SK-N-SH (cell line): ENCODE results near the gene AIPL1. TPM values are rescaled to one million over a fixed set of nuclear protein-coding genes. Genes with fewer than 3 reads are reported as not detected.

ENCODE experiments used
- CTCF ChIA-PET: fragments of 300-600, 350-600 bp; formaldehyde crosslinking; extraction: SDS; loops from one replicate; lab custom pipeline; 2021; lab: Yijun Ruan, JAX
- POLR2A ChIA-PET: fragments of 350-600 bp; sonication (Branson Sonifier 250); formaldehyde crosslinking; extraction: SDS; loops from one replicate; lab custom pipeline; 2020; ENCODE audit warnings: antibody characterized with exemption, inconsistent platforms; lab: Yijun Ruan, JAX
- DNase-seq: peaks from one replicate; pipeline ENCODE4 v3.0.0; 2012
- H2AFZ ChIP-seq: fragments of 200-600 bp; sonication (generic); 2 replicates; pipeline ENCODE4 v1.8.1; 2016; ENCODE audit warnings: antibody characterized with exemption, mild to moderate bottlenecking, low read depth
- H3F3A ChIP-seq: fragments of 200-600 bp; sonication (generic); replicated peaks from 2 replicates; pipeline ENCODE3; 2016; ENCODE audit warnings: antibody characterized with exemption, mild to moderate bottlenecking; ENCODE audit not compliant: insufficient read depth
- H3K27ac ChIP-seq, 2 experiments: fragments of 200-500 bp in 1 of 2; fragments of 200-600 bp in 1 of 2; sonication (Bioruptor generic) in 1 of 2; sonication (generic), shearing (Covaris generic) in 1 of 2; 2 replicates each; pipeline versions ENCODE4 v1.5.1 to v1.6.1; 2014 to 2016; ENCODE audit warnings: low read depth in 2 of 2, inconsistent platforms in 1 of 2, low read length in 1 of 2, mild to moderate bottlenecking in 1 of 2, mixed read lengths in 1 of 2
- H3K27me3 ChIP-seq: fragments of 200-600 bp; sonication (generic), shearing (Covaris generic); 2 replicates; pipeline ENCODE4 v1.6.1; 2016; ENCODE audit warnings: mixed run types; ENCODE audit not compliant: insufficient read depth
- H3K36me3 ChIP-seq, 2 experiments: fragments of 200-500 bp in 1 of 2; fragments of 200-600 bp in 1 of 2; sonication (Bioruptor generic) in 1 of 2; sonication (generic) in 1 of 2; replicated peaks in 1 of 2; 2 replicates each; pipeline versions ENCODE3 to v1.5.1; 2014 to 2016; ENCODE audit warnings: low read length in 1 of 2, mild to moderate bottlenecking in 1 of 2; ENCODE audit not compliant: insufficient read depth in 2 of 2, control insufficient read depth in 1 of 2
- H3K4me1 ChIP-seq, 2 experiments: fragments of 200-500 bp in 1 of 2; fragments of 200-600 bp in 1 of 2; sonication (Bioruptor generic) in 1 of 2; sonication (generic), shearing (Covaris generic) in 1 of 2; 2 replicates each; pipeline versions ENCODE4 v1.5.1 to v1.6.1; 2014 to 2016; ENCODE audit warnings: low read depth in 1 of 2, low read length in 1 of 2, mixed run types in 1 of 2; ENCODE audit not compliant: insufficient read depth in 2 of 2, control insufficient read depth in 1 of 2
- H3K4me2 ChIP-seq: fragments of 200-600 bp; sonication (generic), shearing (Covaris generic); 2 replicates; pipeline ENCODE4 v1.6.1; 2017; ENCODE audit warnings: mixed run types
- H3K4me3 ChIP-seq, 2 experiments: fragments of 200-500 bp in 1 of 2; fragments of 200-600 bp in 1 of 2; sonication (Bioruptor generic) in 1 of 2; sonication (generic), shearing (Covaris generic) in 1 of 2; 2 replicates each; pipeline versions ENCODE4 v1.5.1 to v1.8.1; 2014 to 2016; ENCODE audit warnings: low read depth in 2 of 2, inconsistent platforms in 1 of 2, low read length in 1 of 2, mild to moderate bottlenecking in 1 of 2, mixed read lengths in 1 of 2, moderate library complexity in 1 of 2
- H3K79me2 ChIP-seq: fragments of 200-600 bp; sonication (generic); 2 replicates; pipeline ENCODE4 v1.8.1; 2017; ENCODE audit warnings: mild to moderate bottlenecking; ENCODE audit not compliant: insufficient read depth
- H3K9ac ChIP-seq: fragments of 200-600 bp; sonication (generic); 2 replicates; pipeline ENCODE4 v1.6.1; 2017; ENCODE audit warnings: mixed run types
- H3K9me2 ChIP-seq: fragments of 200-600 bp; sonication (generic); 2 replicates; pipeline ENCODE4 v1.6.1; 2017; ENCODE audit warnings: mixed run types
- H3K9me3 ChIP-seq: fragments of 200-600 bp; sonication (generic); 2 replicates; pipeline ENCODE4 v1.6.1; 2017; ENCODE audit warnings: mixed run types, mild to moderate bottlenecking, moderate library complexity
- H4K20me1 ChIP-seq: fragments of 200-600 bp; sonication (generic); 2 replicates; pipeline ENCODE4 v1.6.1; 2017; ENCODE audit warnings: mild to moderate bottlenecking, mixed run types; ENCODE audit not compliant: insufficient read depth
- CHD2 ChIP-seq: fragments of 150-350 bp; IDR thresholded peaks from 2 replicates; pipeline ENCODE4 v1.6.1; 2018; ENCODE audit warnings: low read length; ENCODE audit not compliant: partially characterized antibody
- EP300 ChIP-seq, 2 experiments: IDR thresholded peaks; 2 replicates each; pipeline versions ENCODE4 v1.4.0 to v1.6.1; 2012; ENCODE audit warnings: borderline replicate concordance in 1 of 2, low read depth in 1 of 2, low read length in 1 of 2
- FOSL2 ChIP-seq: IDR thresholded peaks from 2 replicates; pipeline ENCODE4 v1.4.0; 2012; ENCODE audit warnings: low read depth, mild to moderate bottlenecking, moderate library complexity, borderline replicate concordance
- FOXM1 ChIP-seq: IDR thresholded peaks from 2 replicates; pipeline ENCODE4 v1.4.0; 2012; ENCODE audit warnings: low read depth, mild to moderate bottlenecking
- GABPA ChIP-seq: IDR thresholded peaks from 2 replicates; pipeline ENCODE4 v1.4.0; 2012; ENCODE audit warnings: low read depth, mild to moderate bottlenecking
- GATA2 ChIP-seq: sonication (generic); formaldehyde crosslinking; IDR thresholded peaks from 2 replicates; pipeline ENCODE4 v1.5.0; 2020; ENCODE audit warnings: mild to moderate bottlenecking, missing genetic modification reagents
- JUND ChIP-seq: IDR thresholded peaks from 2 replicates; pipeline ENCODE4 v1.4.0; 2012
- MEF2A ChIP-seq: IDR thresholded peaks from 2 replicates; pipeline ENCODE4 v1.4.0; 2012; ENCODE audit warnings: low read depth, borderline replicate concordance
- NRF1 ChIP-seq: IDR thresholded peaks from 2 replicates; pipeline ENCODE4 v1.6.1; 2012; ENCODE audit warnings: low read depth, mild to moderate bottlenecking, low read length
- RAD21 ChIP-seq: IDR thresholded peaks from 2 replicates; pipeline ENCODE4 v1.6.1; 2012; ENCODE audit warnings: mild to moderate bottlenecking, low read length
- RFX5 ChIP-seq: IDR thresholded peaks from 2 replicates; pipeline ENCODE4 v1.6.1; 2012; ENCODE audit warnings: mild to moderate bottlenecking, improper control_type of control experiment, low read length
- TCF12 ChIP-seq: IDR thresholded peaks from 2 replicates; pipeline ENCODE4 v1.4.0; 2012
- WGBS: methylation state at CpG from one replicate; pipeline ENCODE4 v1.1.6; 2017; ENCODE audit warnings: low lambda C conversion rate; 5-methylcytosine and 5-hydroxymethylcytosine counted together
- polyA plus RNA-seq, 3 experiments: library from polyadenylated mRNA; depleted of rRNA; stranded (reverse); fragments of >200 nt; gene quantifications; 2 replicates each; pipeline ENCODE4 v1.2.3, GENCODE V29; 2012
- TF ChIP-seq, protein P1 (sequence below): IDR thresholded peaks from 2 replicates; pipeline ENCODE4 v1.4.0; 2012; ENCODE audit warnings: low read depth, borderline replicate concordance
- TF ChIP-seq, protein P2 (sequence below): fragments of 200-600 bp; sonication (generic); IDR thresholded peaks from 2 replicates; pipeline ENCODE4 v1.6.1; 2017; ENCODE audit warnings: antibody characterized with exemption, mild to moderate bottlenecking, moderate library complexity
- TF ChIP-seq, protein P3 (sequence below): fragments of 150-350 bp; IDR thresholded peaks from 2 replicates; pipeline ENCODE4 v1.6.1; 2016; ENCODE audit warnings: mild to moderate bottlenecking, low read depth, low read length
- TF ChIP-seq, protein P4 (sequence below): fragments of 150-350 bp; IDR thresholded peaks from 2 replicates; pipeline ENCODE4 v1.6.1; 2017; ENCODE audit warnings: antibody characterized with exemption, low read length, low read depth, borderline replicate concordance
- TF ChIP-seq, protein P5 (sequence below): IDR thresholded peaks from 2 replicates; pipeline ENCODE4 v1.4.0; 2012; ENCODE audit warnings: low read depth, borderline replicate concordance
- TF ChIP-seq, protein P6 (sequence below): IDR thresholded peaks from 2 replicates; pipeline ENCODE4 v1.4.0; 2012; ENCODE audit warnings: low read depth

AIPL1 gene
- polyA plus RNA-seq, 1 of the 3 experiments (the other 2 are of a cell fraction), result not detected

DNA sequence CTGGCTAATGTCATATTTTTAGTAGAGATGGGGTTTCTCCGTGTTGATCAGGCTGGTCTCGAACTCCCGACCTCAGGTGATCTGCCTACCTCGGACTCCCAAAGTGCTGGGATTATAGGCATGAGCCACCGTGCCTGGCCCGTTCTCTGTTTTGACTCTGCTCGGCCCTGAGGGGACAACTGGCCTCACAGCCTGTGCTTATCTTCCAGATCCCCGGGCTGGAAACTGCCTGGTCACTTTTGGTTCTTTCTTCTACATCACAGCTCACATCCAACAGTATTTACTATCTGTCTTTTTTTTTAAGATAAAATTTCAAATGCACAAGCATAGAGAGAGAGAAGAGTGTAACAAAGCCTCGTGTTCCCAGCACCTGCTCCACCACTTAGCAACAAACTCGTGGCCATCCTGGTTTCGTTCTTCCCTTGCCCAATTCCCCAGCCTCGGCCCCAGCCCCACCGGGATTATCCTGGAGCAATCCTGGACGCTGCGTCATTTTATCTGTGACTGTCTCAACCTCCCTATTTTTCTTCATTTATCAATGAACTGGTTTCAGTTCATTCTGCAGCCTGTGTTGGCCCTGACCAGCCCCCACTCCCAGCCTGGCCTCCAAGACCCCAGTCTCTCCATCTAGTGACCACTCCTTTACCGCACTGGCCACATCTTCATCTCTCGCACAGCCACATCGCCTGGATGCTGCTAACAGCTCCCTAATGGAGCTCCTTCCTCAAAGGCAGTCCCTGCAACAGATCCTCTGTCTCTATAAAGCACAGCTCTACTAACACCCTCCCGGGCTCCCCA, 30.5 kb upstream of the AIPL1 start (continued):
- TF ChIP-seq, protein P1, sequence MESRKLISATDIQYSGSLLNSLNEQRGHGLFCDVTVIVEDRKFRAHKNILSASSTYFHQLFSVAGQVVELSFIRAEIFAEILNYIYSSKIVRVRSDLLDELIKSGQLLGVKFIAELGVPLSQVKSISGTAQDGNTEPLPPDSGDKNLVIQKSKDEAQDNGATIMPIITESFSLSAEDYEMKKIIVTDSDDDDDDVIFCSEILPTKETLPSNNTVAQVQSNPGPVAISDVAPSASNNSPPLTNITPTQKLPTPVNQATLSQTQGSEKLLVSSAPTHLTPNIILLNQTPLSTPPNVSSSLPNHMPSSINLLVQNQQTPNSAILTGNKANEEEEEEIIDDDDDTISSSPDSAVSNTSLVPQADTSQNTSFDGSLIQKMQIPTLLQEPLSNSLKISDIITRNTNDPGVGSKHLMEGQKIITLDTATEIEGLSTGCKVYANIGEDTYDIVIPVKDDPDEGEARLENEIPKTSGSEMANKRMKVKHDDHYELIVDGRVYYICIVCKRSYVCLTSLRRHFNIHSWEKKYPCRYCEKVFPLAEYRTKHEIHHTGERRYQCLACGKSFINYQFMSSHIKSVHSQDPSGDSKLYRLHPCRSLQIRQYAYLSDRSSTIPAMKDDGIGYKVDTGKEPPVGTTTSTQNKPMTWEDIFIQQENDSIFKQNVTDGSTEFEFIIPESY, result no peak

DNA sequence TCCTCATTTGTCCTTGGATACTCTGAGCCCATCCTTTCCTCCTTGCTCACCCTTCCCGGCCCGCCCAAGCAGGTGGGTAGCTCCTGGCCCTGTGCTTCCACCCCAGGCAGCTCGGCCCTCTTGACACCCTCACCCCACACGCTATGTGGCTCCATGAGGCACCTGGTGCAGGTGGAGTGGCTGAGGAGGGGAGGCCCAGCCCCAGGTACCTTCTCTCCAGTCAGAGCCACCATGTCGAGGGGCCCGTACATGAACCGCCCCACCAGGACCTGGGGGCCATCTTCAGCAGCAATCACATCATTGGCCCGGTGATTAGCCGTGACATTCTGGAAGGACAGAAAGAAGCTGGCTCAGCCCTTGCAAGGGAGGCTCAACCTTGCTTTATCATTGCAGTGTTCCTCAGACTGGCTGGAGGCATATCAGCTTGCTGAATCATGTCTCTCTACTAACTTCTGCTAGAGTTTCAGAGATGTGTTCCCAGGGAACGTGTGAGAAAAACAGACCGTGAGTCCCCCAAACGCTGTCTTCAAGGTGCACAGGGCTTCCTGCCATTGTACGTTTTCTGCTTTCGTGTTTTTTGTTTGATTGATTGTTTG, 29.6 kb upstream of the AIPL1 start:
- Histone ChIP-seq H3K27me3 (no peaks in the 10 kb centered on the region), H4K20me1 (no peaks in the 10 kb centered on the region), H3K4me2 (no peak overlapping the region), H3K9ac (no peak overlapping the region), H3K9me3 (no peaks in the 10 kb centered on the region), H3K9me2 (no peaks in the 10 kb centered on the region), H3F3A (no peaks in the 10 kb centered on the region), H3K27ac (no peak overlapping the region), H3K36me3 (no peaks in the 10 kb centered on the region), H2AFZ (no peak overlapping the region), H3K4me1 (peaks cover 0 to 3% of the 10 kb centered on the region in 2 experiments; a peak in 1 of 4 replicates), H3K79me2 (no peaks in the 10 kb centered on the region), H3K4me3 (no peak overlapping the region)
- 89% methylated on average over 14 of the region's 14 CpGs for WGBS
- POLR2A ChIA-PET, result no interaction called here
- TF ChIP-seq, protein P2, sequence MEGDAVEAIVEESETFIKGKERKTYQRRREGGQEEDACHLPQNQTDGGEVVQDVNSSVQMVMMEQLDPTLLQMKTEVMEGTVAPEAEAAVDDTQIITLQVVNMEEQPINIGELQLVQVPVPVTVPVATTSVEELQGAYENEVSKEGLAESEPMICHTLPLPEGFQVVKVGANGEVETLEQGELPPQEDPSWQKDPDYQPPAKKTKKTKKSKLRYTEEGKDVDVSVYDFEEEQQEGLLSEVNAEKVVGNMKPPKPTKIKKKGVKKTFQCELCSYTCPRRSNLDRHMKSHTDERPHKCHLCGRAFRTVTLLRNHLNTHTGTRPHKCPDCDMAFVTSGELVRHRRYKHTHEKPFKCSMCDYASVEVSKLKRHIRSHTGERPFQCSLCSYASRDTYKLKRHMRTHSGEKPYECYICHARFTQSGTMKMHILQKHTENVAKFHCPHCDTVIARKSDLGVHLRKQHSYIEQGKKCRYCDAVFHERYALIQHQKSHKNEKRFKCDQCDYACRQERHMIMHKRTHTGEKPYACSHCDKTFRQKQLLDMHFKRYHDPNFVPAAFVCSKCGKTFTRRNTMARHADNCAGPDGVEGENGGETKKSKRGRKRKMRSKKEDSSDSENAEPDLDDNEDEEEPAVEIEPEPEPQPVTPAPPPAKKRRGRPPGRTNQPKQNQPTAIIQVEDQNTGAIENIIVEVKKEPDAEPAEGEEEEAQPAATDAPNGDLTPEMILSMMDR, result no peak
- no peak for TF ChIP-seq TCF12
- TF ChIP-seq CHD2, result no peak
- TF ChIP-seq, protein P3, sequence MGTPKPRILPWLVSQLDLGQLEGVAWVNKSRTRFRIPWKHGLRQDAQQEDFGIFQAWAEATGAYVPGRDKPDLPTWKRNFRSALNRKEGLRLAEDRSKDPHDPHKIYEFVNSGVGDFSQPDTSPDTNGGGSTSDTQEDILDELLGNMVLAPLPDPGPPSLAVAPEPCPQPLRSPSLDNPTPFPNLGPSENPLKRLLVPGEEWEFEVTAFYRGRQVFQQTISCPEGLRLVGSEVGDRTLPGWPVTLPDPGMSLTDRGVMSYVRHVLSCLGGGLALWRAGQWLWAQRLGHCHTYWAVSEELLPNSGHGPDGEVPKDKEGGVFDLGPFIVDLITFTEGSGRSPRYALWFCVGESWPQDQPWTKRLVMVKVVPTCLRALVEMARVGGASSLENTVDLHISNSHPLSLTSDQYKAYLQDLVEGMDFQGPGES, result no peak
- TF ChIP-seq RAD21, result no peak
- no peak for TF ChIP-seq FOSL2
- TF ChIP-seq GATA2 (CRISPR knock-in tag), result no peak
- TF ChIP-seq, protein P4, sequence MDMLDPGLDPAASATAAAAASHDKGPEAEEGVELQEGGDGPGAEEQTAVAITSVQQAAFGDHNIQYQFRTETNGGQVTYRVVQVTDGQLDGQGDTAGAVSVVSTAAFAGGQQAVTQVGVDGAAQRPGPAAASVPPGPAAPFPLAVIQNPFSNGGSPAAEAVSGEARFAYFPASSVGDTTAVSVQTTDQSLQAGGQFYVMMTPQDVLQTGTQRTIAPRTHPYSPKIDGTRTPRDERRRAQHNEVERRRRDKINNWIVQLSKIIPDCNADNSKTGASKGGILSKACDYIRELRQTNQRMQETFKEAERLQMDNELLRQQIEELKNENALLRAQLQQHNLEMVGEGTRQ, result no peak
- no peak for TF ChIP-seq NRF1
- TF ChIP-seq, protein P5, sequence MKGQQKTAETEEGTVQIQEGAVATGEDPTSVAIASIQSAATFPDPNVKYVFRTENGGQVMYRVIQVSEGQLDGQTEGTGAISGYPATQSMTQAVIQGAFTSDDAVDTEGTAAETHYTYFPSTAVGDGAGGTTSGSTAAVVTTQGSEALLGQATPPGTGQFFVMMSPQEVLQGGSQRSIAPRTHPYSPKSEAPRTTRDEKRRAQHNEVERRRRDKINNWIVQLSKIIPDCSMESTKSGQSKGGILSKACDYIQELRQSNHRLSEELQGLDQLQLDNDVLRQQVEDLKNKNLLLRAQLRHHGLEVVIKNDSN, result no peak
- no peak for TF ChIP-seq RFX5
- TF ChIP-seq, protein P6, sequence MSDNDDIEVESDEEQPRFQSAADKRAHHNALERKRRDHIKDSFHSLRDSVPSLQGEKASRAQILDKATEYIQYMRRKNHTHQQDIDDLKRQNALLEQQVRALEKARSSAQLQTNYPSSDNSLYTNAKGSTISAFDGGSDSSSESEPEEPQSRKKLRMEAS, result no peak
- TF ChIP-seq FOXM1, result no peak
- TF ChIP-seq EP300 (IDR thresholded peaks at IDR 0.05; ENCODE audit: borderline replicate concordance in 1 of 2, low read depth in 1 of 2, low read length in 1 of 2), result no peak
- TF ChIP-seq MEF2A, result no peak
- no peak for TF ChIP-seq GABPA
- TF ChIP-seq JUND, result no peak
- DNase-seq, result no peak
- CTCF ChIA-PET, result interaction anchor here (3.4 kb wide), 1 partner anchor 9 kb away, joined by 14 read pairs; no protein-coding TSS in a partner anchor
